Activated naive CD4-positive, alpha-beta T cell treated with anti-CD3 and anti-CD28 coated beads, Interleukin-2, amount 50 U/mL, for 24 hours (primary cell): ENCODE measurements around the gene SMPD1.

ENCODE experiments used
- H3K27ac Mint-ChIP-seq: one replicate; pipeline ENCODE4 v1.8.0; 2021; ENCODE audit warnings: mild to moderate bottlenecking, mixed read lengths
- H3K27me3 Mint-ChIP-seq: one replicate; pipeline ENCODE4 v1.8.0; 2021; ENCODE audit warnings: mixed read lengths
- H3K36me3 Mint-ChIP-seq: one replicate; pipeline ENCODE4 v1.8.0; 2021; ENCODE audit warnings: mixed read lengths
- H3K4me1 Mint-ChIP-seq: one replicate; pipeline ENCODE4 v1.8.0; 2021; ENCODE audit warnings: mixed read lengths
- H3K4me3 Mint-ChIP-seq: one replicate; pipeline ENCODE4 v1.8.0; 2021; ENCODE audit warnings: mild to moderate bottlenecking, mixed read lengths
- H3K9me3 Mint-ChIP-seq: one replicate; pipeline ENCODE4 v1.8.0; 2021; ENCODE audit warnings: mixed read lengths

SMPD1 gene

DNA sequence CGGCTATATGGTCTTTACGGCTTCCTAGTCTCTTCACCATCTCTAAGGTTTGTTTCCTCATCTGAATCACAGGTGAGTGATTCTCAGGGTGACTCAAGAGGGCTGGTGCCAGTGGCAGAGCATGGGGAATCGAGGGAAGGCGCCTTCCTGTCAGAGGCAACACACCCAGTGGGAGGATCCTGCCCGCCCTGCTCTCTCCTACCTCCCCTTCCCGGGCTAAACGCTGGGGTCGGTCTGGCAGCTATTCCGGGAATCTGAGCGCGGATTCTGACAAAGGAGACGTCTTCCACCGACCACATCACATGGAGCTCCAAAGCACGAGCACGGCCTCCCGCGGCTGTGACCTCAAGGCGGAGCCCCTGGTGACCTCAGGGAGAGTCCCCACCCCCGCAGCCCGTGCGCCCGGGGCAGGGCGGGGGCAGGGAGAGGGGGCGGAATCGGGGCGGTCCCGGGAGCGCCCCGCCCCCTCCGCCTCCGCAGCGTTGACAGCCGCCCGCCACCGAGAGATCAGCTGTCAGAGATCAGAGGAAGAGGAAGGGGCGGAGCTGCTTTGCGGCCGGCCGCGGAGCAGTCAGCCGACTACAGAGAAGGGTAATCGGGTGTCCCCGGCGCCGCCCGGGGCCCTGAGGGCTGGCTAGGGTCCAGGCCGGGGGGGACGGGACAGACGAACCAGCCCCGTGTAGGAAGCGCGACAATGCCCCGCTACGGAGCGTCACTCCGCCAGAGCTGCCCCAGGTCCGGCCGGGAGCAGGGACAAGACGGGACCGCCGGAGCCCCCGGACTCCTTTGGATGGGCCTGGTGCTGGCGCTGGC, at the start of gene SMPD1:
Gene SMPD1, plus strand, starts transcription at position 570 of the 813 bp plus-strand sequence. Its CDS starts 125 bp downstream, at position 695.
- no peaks in the 10 kb centered on the region for H3K9me3 Mint-ChIP-seq
- peak within 1 kb of the TSS; percentile 100 for H3K27ac Mint-ChIP-seq
- H3K4me1 Mint-ChIP-seq: peaks cover 63% of the 10 kb centered on the region
- H3K36me3 Mint-ChIP-seq: peaks cover 3% of the 10 kb centered on the region
- H3K4me3 Mint-ChIP-seq: peak within 1 kb of the TSS; percentile 87
- H3K27me3 Mint-ChIP-seq: no peaks in the 10 kb centered on the region

DNA sequence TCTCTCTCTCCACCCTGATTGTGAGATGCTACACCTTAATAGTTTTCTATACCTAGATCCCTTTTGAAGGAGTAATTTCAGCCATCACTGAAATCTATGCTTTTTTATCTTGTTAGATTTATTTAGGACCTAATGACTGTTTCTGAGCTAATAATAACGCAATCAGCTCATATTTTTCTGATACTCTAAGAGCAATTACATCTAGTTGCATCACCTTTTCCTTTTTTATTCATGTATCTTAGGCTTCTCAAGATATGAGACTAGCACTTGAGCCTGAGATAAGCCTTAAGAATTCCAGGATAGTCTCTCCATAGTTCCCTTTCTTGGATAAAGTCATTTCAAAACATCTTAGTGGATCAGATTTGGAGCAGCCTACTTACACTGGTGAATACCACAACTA, 44.9 kb upstream of the SMPD1 start:
- Mint-ChIP-seq H3K4me1 (no peaks in the 10 kb centered on the region), H3K9me3 (no peaks in the 10 kb centered on the region), H3K27ac (no peak overlapping the region), H3K36me3 (no peaks in the 10 kb centered on the region), H3K4me3 (no peak overlapping the region), H3K27me3 (peaks cover 1% of the 10 kb centered on the region)

DNA sequence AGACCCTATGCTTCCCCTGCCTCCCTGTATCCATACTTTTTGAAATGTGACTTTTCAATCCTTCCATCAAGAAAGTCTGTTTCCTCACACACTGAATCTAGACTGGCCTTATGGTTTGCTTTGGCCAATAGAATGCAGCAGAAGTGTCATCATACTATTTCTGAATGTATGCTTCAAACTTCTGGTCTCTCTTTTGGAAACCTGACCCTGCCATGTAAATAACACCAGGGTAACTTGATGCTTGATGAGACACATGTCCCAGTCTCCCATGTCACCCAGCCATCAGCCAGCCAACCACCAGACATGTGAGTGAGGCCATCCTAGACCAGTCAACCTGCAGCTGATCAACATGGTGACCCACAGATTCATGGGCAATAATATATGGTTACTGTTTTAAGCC, 40.2 kb upstream of the SMPD1 start:
- H3K4me1 Mint-ChIP-seq: no peaks in the 10 kb centered on the region
- no peak overlapping the region for H3K27ac Mint-ChIP-seq
- H3K9me3 Mint-ChIP-seq: no peaks in the 10 kb centered on the region
- no peak overlapping the region for H3K4me3 Mint-ChIP-seq
- no peaks in the 10 kb centered on the region for H3K36me3 Mint-ChIP-seq
- peaks cover 1% of the 10 kb centered on the region for H3K27me3 Mint-ChIP-seq

DNA sequence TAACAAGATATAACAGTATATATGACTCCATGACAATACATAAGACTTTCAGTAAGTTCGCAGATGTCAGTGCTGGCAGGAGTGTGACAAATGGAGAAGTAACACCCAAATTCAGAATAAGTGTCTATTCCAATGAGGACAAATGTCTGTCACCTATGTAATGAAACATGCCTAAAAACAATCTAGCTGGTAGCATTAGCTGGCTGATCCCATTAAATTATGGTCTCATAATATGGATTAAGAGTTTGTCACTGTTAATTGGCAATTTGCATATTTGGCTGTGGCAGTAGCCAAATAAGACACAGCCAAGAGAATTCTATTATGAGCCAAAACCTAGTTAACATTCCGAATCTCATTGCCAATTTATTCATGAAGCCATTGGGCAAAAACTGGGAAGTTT, 39.8 kb upstream of the SMPD1 start:
- peaks cover 1% of the 10 kb centered on the region for H3K27me3 Mint-ChIP-seq
- no peak overlapping the region for H3K4me3 Mint-ChIP-seq
- H3K9me3 Mint-ChIP-seq: no peaks in the 10 kb centered on the region
- no peaks in the 10 kb centered on the region for H3K4me1 Mint-ChIP-seq
- H3K36me3 Mint-ChIP-seq: no peaks in the 10 kb centered on the region
- H3K27ac Mint-ChIP-seq: no peak overlapping the region

DNA sequence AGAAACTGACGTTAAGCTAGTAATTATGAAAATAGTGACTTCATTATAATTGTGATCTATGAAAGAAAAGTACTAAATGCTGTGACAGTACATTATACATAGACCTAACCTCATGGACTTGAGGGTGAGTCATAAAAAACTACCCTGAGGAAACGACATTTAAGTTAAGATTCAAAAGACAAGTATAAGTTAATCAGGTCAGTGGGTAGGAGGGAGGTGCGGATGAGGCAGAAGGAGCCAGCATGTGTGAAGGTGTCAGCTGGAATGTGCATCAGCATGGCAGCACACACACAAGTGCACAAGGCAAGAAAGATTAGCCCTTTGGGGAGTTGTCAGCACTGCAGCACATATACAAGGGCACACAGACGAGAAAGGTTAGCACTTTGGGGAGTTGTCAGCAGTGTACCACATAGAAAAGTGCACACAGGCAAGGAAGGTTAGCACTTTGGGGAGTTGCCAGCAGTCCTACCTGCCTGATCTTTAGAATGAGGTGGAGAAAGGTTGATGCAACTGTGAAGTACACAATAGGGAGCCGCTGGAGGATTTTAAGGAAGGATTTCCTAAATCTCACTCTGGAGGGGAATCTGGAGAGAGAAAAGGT, 38.4 kb upstream of the SMPD1 start:
- Mint-ChIP-seq H3K4me1 (no peaks in the 10 kb centered on the region), H3K9me3 (no peaks in the 10 kb centered on the region), H3K27ac (no peak overlapping the region), H3K27me3 (peaks cover 1% of the 10 kb centered on the region), H3K4me3 (no peak overlapping the region), H3K36me3 (no peaks in the 10 kb centered on the region)

DNA sequence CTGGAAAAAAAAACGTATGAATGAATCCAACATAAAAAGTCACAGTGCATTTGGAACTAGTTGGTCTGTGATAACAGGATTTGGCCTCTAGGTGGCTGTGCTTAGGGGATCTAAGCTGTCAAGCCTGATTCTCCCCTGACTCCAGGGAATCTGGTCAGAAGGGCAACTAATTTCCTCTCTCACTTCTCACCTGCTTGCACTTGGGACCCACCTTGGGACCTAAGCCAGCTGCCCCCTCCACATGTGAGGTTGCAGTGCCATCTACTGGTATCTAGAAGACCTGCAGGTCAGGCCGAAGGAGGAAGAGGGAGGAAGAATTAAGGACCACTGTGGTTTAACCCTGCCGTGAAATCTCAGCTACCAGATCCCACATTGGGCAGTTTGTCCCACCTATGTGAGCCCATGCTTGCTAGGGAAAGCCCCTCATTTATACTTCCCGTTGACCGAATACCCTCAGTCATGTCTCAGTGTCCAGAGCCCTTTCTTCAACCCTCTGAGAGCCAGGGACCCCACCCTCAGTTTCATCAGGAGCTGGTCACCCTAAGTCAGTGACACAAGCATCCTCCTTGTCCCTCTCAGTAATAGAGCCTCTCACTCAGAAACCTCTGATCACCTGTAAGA, 36.8 kb upstream of the SMPD1 start:
- no peaks in the 10 kb centered on the region for H3K36me3 Mint-ChIP-seq
- H3K27me3 Mint-ChIP-seq: no peaks in the 10 kb centered on the region
- H3K9me3 Mint-ChIP-seq: no peaks in the 10 kb centered on the region
- H3K4me3 Mint-ChIP-seq: no peak overlapping the region
- no peak overlapping the region for H3K27ac Mint-ChIP-seq
- H3K4me1 Mint-ChIP-seq: peaks cover 3% of the 10 kb centered on the region

DNA sequence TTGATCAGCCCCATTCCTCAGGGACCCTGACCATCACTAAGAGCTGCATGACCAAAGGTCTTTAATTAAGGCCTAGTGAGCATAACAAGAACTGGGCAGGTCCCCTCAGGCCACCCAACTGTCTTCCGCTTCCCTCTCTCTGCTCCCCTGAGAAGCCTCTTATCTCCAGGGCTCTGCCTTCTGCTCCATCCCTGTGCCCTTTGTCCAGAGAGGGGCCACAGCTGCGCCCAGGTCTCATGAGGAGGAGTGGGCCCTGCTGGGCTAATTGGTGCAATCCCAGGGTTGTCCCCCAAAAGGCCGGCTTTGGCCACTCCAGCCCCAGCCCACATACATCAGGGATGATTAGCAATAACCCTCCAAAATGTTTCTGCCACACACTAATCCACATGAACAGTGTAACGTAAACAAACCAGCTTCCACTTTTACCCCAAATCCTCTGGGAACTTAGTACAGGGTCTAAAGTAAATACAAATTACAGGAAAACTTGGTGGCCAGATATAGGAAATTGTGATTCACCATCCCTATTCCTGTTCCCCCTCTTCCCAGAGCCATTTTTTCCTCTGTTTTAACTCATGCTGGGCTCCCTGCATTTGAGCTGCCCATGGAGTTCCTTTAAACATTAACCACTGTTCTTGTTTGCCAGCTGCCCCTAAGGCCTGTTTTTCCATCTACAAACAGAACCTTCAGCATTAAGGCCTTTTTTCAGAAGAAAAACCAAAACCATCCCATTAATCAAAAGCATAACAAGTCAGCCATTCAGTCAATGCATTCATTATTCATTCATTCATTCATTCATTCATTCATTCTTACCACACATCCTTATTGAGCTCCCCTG, 35.4 kb upstream of the SMPD1 start:
- Mint-ChIP-seq H3K27ac (no peak overlapping the region), H3K27me3 (no peaks in the 10 kb centered on the region), H3K4me3 (no peak overlapping the region), H3K4me1 (peaks cover 3% of the 10 kb centered on the region), H3K36me3 (no peaks in the 10 kb centered on the region), H3K9me3 (no peaks in the 10 kb centered on the region)

DNA sequence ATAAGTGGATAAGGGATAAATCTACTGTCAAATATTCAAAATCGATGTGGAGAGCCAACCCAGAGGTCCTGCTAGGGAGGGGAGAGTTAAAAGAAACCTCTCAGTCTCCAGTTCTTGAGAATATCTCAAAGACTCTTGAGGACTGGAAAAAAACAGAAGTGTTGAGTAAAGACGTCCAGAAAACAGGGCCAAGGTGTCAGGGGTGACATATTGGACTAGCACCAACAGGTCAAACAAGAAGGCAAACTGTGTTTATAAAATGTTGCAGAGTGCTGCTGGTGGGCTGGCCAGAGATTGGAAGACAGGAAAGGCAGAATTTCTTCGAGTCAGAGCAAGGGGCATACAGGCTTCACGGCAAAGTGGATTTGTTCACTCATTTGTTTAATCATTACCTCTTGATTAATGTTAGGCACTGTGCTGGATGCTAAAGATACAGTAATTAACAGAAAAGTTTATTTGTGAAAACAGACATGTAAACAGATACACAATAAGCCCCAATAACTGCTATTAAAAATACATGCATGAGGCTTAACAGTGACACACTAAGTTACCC, 33.7 kb upstream of the SMPD1 start:
- Mint-ChIP-seq H3K27me3 (no peaks in the 10 kb centered on the region), H3K9me3 (no peaks in the 10 kb centered on the region), H3K4me3 (no peak overlapping the region), H3K27ac (no peak overlapping the region), H3K36me3 (no peaks in the 10 kb centered on the region), H3K4me1 (peaks cover 3% of the 10 kb centered on the region)

DNA sequence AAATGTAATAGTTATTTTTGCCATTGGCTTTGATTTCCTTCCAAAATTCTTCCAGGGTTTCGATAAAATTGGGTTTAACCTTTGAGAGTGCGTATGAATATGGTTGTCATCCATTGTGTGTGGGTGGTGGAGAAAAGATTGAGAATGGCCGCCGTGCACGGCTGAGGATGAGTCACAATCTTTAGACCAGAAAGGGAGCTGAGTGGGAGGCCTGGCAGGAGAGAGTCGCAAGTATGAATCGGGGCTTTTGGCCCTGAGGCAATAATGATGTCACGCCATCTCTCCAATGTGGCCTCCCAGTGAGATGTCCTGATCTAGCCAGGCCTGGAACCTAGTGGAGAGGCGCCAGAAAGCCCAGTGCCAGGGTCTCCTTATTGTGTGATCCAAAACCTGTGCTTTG, 33.1 kb upstream of the SMPD1 start:
- Mint-ChIP-seq H3K4me3 (no peak overlapping the region), H3K27ac (no peak overlapping the region), H3K27me3 (no peaks in the 10 kb centered on the region), H3K4me1 (peaks cover 3% of the 10 kb centered on the region), H3K9me3 (no peaks in the 10 kb centered on the region), H3K36me3 (no peaks in the 10 kb centered on the region)

DNA sequence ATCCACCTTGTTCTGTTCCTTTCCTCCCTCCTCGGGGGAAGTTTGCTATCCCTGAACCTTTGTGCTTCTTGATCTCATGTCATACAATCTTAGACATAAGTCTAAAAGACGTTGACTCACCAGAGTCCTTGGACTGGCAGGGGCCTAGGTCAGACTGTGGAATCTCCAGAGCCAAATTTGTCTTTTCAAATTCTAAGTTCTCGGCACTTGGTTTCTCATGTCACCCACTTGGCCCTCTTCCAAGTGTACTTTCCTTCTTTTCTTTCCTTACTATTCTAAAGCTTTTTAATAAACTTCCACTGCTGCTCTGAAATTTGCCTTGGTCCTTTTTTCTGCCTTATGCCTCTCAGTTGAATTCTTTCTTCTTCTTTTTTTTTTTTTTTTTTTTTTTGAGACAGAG, 30.1 kb upstream of the SMPD1 start:
- no peak overlapping the region for H3K27ac Mint-ChIP-seq
- H3K4me3 Mint-ChIP-seq: no peak overlapping the region
- no peaks in the 10 kb centered on the region for H3K9me3 Mint-ChIP-seq
- H3K36me3 Mint-ChIP-seq: no peaks in the 10 kb centered on the region
- H3K27me3 Mint-ChIP-seq: no peaks in the 10 kb centered on the region
- peaks cover 3% of the 10 kb centered on the region for H3K4me1 Mint-ChIP-seq

DNA sequence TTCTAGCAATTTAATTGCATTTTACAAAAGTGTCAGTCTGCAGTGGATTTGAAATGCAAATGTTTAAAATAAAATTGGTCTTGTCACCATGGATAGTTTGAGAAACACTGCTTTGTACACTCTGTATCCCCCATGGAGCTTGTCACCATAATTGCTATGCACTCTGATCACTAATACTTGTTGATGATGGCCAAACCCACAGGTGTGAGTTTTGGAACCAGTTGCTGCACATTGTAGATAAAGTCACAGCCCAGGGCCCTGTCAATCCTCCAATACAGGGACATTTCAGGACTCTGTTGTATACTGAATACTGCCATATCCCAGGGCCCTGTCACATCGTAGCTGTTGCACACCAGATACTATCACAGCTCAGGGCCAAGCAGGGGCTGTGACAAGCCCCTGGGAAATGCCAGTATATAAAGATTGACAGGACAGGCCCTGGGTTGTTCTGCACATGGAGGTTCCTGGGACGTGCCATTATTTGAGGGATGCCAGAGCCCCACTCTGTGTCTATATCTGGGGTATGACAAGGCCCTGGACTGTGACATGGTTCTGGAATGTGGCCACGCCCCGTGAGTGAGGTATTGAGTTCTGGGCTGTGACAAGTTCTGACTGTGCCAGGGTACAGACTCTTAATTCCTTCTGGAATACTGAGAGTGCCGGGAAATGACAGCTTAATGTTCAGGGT, 27.9 kb upstream of the SMPD1 start:
- Mint-ChIP-seq H3K36me3 (no peaks in the 10 kb centered on the region), H3K27ac (no peak overlapping the region), H3K4me3 (no peak overlapping the region), H3K9me3 (no peaks in the 10 kb centered on the region), H3K27me3 (no peaks in the 10 kb centered on the region), H3K4me1 (peaks cover under 1% of the 10 kb centered on the region)

DNA sequence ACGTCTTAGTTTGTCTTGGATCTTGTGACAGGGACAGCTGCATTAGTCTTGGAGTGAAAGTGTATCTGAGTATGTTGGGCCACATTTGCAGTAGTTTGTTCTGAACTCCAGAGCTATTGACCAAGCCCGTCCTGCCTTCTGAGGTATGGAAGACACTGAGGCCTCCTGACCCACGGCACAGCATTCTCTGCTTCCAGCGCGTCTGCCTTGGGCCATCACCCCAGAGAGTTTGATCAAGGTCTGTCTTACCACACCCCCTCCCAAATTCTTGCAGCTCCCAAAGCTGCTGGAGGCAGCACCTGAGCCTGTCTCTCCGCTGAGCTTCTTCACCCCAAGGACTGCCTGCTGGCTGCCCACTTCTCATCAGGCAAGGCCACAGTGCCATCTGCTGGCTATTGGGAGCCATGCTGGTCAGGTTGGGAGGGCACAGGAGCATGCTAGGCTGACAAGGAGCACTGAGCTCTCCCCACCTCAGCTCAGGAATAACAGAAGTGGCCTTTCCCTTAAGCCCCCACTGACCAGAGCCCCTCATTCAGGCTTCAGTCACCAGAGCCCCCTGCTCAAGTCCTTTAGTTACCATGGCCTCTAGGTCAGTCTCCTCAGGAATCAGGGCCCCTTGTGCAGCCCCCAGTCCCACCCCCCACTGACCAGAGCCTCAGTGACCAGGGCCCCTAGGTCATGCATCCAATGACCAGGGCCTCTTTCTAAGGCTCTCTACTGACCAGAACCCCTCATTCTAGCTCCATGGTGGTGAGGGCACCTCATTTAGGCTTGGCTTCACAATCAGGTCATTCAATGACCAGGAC, 27.2 kb upstream of the SMPD1 start:
- H3K4me3 Mint-ChIP-seq: no peak overlapping the region
- no peaks in the 10 kb centered on the region for H3K36me3 Mint-ChIP-seq
- H3K27ac Mint-ChIP-seq: no peak overlapping the region
- no peaks in the 10 kb centered on the region for H3K9me3 Mint-ChIP-seq
- no peaks in the 10 kb centered on the region for H3K27me3 Mint-ChIP-seq
- H3K4me1 Mint-ChIP-seq: no peaks in the 10 kb centered on the region

DNA sequence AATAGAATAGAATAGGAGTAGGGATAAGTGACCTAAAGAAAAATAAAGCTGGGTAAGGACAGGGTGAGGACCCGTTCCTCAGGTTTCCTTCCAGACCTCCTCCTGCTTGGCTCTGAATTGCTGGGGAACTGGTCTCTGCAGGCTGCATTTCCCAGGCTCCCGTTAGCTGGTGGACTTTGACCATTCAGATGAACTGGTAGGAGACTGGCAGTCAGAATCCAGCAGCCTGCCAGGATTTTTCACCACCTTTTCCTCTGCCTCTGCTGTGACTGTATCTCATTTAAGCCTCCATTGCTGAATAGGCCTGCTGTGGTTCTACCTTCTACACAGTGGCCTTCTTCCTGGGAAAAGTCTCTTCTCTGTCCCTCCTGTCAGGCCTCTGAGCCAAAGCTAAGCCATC, 24.6 kb upstream of the SMPD1 start:
- H3K4me3 Mint-ChIP-seq: no peak overlapping the region
- no peaks in the 10 kb centered on the region for H3K27me3 Mint-ChIP-seq
- H3K4me1 Mint-ChIP-seq: no peaks in the 10 kb centered on the region
- no peak overlapping the region for H3K27ac Mint-ChIP-seq
- no peaks in the 10 kb centered on the region for H3K36me3 Mint-ChIP-seq
- H3K9me3 Mint-ChIP-seq: no peaks in the 10 kb centered on the region

DNA sequence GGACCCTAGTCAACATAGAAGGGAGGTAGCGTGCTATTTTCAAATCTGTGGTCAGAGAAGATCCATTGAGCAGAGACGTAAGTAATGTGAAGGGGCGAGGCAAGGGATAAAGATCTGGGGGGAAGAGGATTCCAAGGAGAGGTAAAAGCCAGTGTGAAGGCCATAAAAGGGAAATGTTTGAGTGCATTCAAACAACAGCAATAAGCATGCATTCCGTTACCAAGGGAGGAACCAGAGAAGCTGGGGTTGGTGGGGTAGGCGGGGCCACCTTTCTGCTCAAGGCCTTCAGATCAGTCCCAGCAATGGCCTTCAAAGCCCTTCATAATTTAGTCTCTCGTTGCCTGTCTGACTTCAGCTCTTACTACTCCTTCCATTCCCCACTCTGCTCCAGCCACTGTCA, 18.4 kb upstream of the SMPD1 start:
- Mint-ChIP-seq H3K27ac (no peak overlapping the region), H3K4me3 (no peak overlapping the region), H3K36me3 (no peaks in the 10 kb centered on the region), H3K9me3 (no peaks in the 10 kb centered on the region), H3K27me3 (no peaks in the 10 kb centered on the region), H3K4me1 (peaks cover 10% of the 10 kb centered on the region)
